WTC11 (cell line): ENCODE measurements around the gene PGBD1. TPM values are rescaled to one million over a fixed set of nuclear protein-coding genes. Genes with fewer than 3 reads are reported as not detected.

Experiments
- ATAC-seq: fragments of 200-7000 bp; cut with Tn5 transposase; 2 replicates; pipeline ENCODE4 v1.10.0; 2021; ENCODE audit warnings: mild to moderate bottlenecking, moderate library complexity
- CTCF ChIA-PET: fragments of 300-600 bp; sonication (Branson Sonifier 250); formaldehyde crosslinking; loops from one replicate; lab custom pipeline; 2021; ENCODE audit warnings: antibody characterized with exemption; lab: Charles Lee
- POLR2A ChIA-PET: fragments of 350-600 bp; sonication (Branson Sonifier 250); formaldehyde crosslinking; loops from one replicate; lab custom pipeline; 2021; ENCODE audit warnings: antibody characterized with exemption; lab: Charles Lee
- DNase-seq: peaks from one replicate; pipeline ENCODE4 v3.0.0; 2021; ENCODE audit warnings: low spot score
- H3K27ac Mint-ChIP-seq: 2 replicates; pipeline ENCODE4 v1.8.0; 2021; ENCODE audit warnings: mixed read lengths
- H3K27me3 Mint-ChIP-seq: 2 replicates; pipeline ENCODE4 v1.8.0; 2021; ENCODE audit warnings: low read depth, mild to moderate bottlenecking, moderate library complexity, mixed read lengths
- H3K36me3 Mint-ChIP-seq: 2 replicates; pipeline ENCODE4 v1.8.0; 2021; ENCODE audit warnings: mixed read lengths
- H3K4me1 Mint-ChIP-seq: 2 replicates; pipeline ENCODE4 v1.8.0; 2022; ENCODE audit warnings: mixed read lengths
- H3K4me3 Mint-ChIP-seq: 2 replicates; pipeline ENCODE4 v1.8.0; 2021; ENCODE audit warnings: mild to moderate bottlenecking, moderate library complexity, mixed read lengths
- H3K9me3 Mint-ChIP-seq: 2 replicates; pipeline ENCODE4 v1.8.0; 2021; ENCODE audit warnings: mixed read lengths
- ATF1 ChIP-seq: sonication (generic); formaldehyde crosslinking; IDR thresholded peaks from 2 replicates; pipeline ENCODE4 v1.8.1; 2023; ENCODE audit warnings: mild to moderate bottlenecking, moderate library complexity, missing genetic modification reagents
- CBFB ChIP-seq: sonication (generic); formaldehyde crosslinking; IDR thresholded peaks from 2 replicates; pipeline ENCODE4 v1.8.1; 2022; ENCODE audit warnings: mild to moderate bottlenecking, low read depth, missing genetic modification reagents
- ELF4 ChIP-seq: sonication (generic); formaldehyde crosslinking; IDR thresholded peaks from 2 replicates; pipeline ENCODE4 v1.8.1; 2022; ENCODE audit warnings: low read depth, mild to moderate bottlenecking, moderate library complexity, missing genetic modification reagents
- GTF2I ChIP-seq: fragments of 250-450 bp; sonication (Bioruptor Pico); conservative IDR thresholded peaks from 2 replicates; pipeline ENCODE4 v1.4.0; 2021; ENCODE audit warnings: mild to moderate bottlenecking
- MYBL2 ChIP-seq: sonication (generic); formaldehyde crosslinking; IDR thresholded peaks from 2 replicates; pipeline ENCODE4 v1.8.1; 2023; ENCODE audit warnings: mild to moderate bottlenecking, moderate library complexity, missing genetic modification reagents
- NFATC4 ChIP-seq: fragments of 250-450 bp; sonication (Bioruptor Pico); IDR thresholded peaks from 2 replicates; pipeline ENCODE4 v1.9.0; 2021; ENCODE audit warnings: mild to moderate bottlenecking
- NR1H2 ChIP-seq: sonication (generic); formaldehyde crosslinking; IDR thresholded peaks from 2 replicates; pipeline ENCODE4 v1.9.0; 2021; ENCODE audit warnings: mild to moderate bottlenecking, moderate library complexity, missing genetic modification reagents
- SMAD3 ChIP-seq: sonication (generic); formaldehyde crosslinking; IDR thresholded peaks from 2 replicates; pipeline ENCODE4 v1.8.0; 2022; ENCODE audit warnings: missing genetic modification reagents, mild to moderate bottlenecking, borderline replicate concordance
- ZNF317 ChIP-seq: sonication (generic); formaldehyde crosslinking; IDR thresholded peaks from 2 replicates; pipeline ENCODE4 v1.8.1; 2023; ENCODE audit warnings: low read depth, mild to moderate bottlenecking, moderate library complexity, missing genetic modification reagents, borderline replicate concordance
- total RNA-seq: library from RNA; stranded (reverse); gene quantifications from 3 replicates; pipeline ENCODE4 v1.2.3, GENCODE V29; 2021
- TF ChIP-seq, protein P1 (sequence below): fragments of 250-450 bp; sonication (Bioruptor Pico); IDR thresholded peaks from 2 replicates; pipeline ENCODE4 v1.9.0; 2021; ENCODE audit warnings: mild to moderate bottlenecking
- TF ChIP-seq, protein P2 (sequence below): sonication (generic); formaldehyde crosslinking; IDR thresholded peaks from 2 replicates; pipeline ENCODE4 v1.8.0; 2023; ENCODE audit warnings: missing genetic modification reagents, mild to moderate bottlenecking, borderline replicate concordance
- TF ChIP-seq, protein P3 (sequence below): sonication (generic); formaldehyde crosslinking; IDR thresholded peaks from 2 replicates; pipeline ENCODE4 v1.8.1; 2023; ENCODE audit warnings: mild to moderate bottlenecking, moderate library complexity, missing genetic modification reagents
- TF ChIP-seq, protein P4 (sequence below): sonication (generic); formaldehyde crosslinking; IDR thresholded peaks from 2 replicates; pipeline ENCODE4 v1.8.0; 2023; ENCODE audit warnings: mild to moderate bottlenecking, missing genetic modification reagents
- TF ChIP-seq, protein P5 (sequence below): sonication (generic); formaldehyde crosslinking; IDR thresholded peaks from 2 replicates; pipeline ENCODE4 v1.8.0; 2022; ENCODE audit warnings: missing genetic modification reagents
- TF ChIP-seq, protein P6 (sequence below): fragments of 250-450 bp; sonication (Bioruptor Pico); conservative IDR thresholded peaks from 2 replicates; pipeline ENCODE4 v1.9.0; 2021; ENCODE audit warnings: mild to moderate bottlenecking

The PGBD1 gene
- total RNA-seq, 1 experiment from 2014 or later, result 6.9 TPM

DNA sequence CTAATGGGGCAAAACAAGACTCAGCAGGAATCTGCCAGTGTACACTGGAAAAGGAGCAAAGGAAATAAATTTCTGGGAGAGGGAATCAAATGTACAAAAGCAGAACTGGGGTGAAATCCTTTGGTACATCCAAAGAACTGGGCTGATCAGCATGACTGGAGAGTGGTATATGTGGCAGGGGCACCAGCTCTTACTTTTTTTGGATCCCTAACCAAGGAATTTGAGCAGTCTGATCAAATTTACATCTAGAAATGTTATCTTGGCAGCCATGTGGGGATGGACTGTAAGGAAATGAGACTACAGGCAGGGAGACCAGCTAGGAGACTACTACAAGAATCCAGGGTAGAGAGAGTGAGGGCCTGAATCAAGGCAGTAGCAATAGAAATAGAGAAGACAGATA, 55.7 kb downstream of the PGBD1 start (continued):
- TF ChIP-seq, protein P1, sequence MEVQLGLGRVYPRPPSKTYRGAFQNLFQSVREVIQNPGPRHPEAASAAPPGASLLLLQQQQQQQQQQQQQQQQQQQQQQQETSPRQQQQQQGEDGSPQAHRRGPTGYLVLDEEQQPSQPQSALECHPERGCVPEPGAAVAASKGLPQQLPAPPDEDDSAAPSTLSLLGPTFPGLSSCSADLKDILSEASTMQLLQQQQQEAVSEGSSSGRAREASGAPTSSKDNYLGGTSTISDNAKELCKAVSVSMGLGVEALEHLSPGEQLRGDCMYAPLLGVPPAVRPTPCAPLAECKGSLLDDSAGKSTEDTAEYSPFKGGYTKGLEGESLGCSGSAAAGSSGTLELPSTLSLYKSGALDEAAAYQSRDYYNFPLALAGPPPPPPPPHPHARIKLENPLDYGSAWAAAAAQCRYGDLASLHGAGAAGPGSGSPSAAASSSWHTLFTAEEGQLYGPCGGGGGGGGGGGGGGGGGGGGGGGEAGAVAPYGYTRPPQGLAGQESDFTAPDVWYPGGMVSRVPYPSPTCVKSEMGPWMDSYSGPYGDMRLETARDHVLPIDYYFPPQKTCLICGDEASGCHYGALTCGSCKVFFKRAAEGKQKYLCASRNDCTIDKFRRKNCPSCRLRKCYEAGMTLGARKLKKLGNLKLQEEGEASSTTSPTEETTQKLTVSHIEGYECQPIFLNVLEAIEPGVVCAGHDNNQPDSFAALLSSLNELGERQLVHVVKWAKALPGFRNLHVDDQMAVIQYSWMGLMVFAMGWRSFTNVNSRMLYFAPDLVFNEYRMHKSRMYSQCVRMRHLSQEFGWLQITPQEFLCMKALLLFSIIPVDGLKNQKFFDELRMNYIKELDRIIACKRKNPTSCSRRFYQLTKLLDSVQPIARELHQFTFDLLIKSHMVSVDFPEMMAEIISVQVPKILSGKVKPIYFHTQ (CRISPR knock-in tag), result no peak
- TF ChIP-seq, all 79 proteins: peak for 0

DNA sequence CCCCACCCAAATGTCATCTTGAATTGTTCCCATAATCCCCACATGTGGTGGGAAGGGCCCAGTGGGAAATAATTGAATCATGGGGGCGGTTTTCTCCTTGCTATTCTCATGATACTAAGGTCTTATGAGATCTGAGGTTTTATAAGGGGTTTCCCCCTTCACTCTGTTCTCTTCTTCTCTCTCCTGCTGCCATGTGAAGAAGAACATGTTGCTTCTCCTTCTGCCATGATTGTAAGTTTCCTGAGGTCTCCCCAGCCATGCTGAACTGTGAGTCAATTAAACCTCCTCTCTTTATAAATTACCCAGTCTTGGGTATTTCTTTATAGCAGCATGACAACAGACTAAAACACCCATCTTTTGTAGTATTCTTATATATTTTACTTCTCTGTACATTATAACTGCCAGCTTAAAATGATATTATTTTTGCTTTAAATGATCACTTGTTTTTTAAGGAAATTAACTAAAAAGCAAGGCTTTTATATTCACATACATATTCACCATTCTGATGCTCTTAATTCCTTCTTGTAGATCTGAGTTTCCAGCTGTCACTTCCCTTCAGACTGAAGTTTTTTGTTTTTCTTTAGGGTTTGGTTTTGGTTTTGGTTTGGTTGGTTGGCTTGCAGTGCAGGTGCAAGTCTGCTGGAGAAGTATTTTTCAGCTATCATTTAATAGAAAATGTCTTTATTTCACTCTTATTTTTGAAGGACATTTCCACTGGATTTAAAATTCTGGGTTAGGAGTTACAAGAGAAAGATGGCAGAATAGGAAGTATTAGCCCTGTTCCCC, 59.1 kb downstream of the PGBD1 start:
- Mint-ChIP-seq H3K9me3 (peaks cover 10% of the 10 kb centered on the region), H3K27me3 (peaks cover 54% of the 10 kb centered on the region), H3K4me1 (no peaks in the 10 kb centered on the region), H3K4me3 (no peak overlapping the region), H3K36me3 (no peaks in the 10 kb centered on the region), H3K27ac (no peak overlapping the region)
- DNase-seq (no peak), ATAC-seq (no peak)
- CTCF ChIA-PET, result no interaction called here
- TF ChIP-seq MYBL2 (CRISPR knock-in tag), result no peak
- no peak for TF ChIP-seq GTF2I (CRISPR knock-in tag)
- TF ChIP-seq, protein P2, sequence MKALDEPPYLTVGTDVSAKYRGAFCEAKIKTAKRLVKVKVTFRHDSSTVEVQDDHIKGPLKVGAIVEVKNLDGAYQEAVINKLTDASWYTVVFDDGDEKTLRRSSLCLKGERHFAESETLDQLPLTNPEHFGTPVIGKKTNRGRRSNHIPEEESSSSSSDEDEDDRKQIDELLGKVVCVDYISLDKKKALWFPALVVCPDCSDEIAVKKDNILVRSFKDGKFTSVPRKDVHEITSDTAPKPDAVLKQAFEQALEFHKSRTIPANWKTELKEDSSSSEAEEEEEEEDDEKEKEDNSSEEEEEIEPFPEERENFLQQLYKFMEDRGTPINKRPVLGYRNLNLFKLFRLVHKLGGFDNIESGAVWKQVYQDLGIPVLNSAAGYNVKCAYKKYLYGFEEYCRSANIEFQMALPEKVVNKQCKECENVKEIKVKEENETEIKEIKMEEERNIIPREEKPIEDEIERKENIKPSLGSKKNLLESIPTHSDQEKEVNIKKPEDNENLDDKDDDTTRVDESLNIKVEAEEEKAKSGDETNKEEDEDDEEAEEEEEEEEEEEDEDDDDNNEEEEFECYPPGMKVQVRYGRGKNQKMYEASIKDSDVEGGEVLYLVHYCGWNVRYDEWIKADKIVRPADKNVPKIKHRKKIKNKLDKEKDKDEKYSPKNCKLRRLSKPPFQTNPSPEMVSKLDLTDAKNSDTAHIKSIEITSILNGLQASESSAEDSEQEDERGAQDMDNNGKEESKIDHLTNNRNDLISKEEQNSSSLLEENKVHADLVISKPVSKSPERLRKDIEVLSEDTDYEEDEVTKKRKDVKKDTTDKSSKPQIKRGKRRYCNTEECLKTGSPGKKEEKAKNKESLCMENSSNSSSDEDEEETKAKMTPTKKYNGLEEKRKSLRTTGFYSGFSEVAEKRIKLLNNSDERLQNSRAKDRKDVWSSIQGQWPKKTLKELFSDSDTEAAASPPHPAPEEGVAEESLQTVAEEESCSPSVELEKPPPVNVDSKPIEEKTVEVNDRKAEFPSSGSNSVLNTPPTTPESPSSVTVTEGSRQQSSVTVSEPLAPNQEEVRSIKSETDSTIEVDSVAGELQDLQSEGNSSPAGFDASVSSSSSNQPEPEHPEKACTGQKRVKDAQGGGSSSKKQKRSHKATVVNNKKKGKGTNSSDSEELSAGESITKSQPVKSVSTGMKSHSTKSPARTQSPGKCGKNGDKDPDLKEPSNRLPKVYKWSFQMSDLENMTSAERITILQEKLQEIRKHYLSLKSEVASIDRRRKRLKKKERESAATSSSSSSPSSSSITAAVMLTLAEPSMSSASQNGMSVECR (CRISPR knock-in tag), result no peak
- no peak for TF ChIP-seq NR1H2 (CRISPR knock-in tag)
- TF ChIP-seq ZNF317 (CRISPR knock-in tag), result no peak
- TF ChIP-seq ELF4 (CRISPR knock-in tag), result no peak
- no peak for TF ChIP-seq CBFB
- TF ChIP-seq, protein P3, sequence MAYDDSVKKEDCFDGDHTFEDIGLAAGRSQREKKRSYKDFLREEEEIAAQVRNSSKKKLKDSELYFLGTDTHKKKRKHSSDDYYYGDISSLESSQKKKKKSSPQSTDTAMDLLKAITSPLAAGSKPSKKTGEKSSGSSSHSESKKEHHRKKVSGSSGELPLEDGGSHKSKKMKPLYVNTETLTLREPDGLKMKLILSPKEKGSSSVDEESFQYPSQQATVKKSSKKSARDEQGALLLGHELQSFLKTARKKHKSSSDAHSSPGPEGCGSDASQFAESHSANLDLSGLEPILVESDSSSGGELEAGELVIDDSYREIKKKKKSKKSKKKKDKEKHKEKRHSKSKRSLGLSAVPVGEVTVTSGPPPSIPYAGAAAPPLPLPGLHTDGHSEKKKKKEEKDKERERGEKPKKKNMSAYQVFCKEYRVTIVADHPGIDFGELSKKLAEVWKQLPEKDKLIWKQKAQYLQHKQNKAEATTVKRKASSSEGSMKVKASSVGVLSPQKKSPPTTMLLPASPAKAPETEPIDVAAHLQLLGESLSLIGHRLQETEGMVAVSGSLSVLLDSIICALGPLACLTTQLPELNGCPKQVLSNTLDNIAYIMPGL, result no peak
- no peak for TF ChIP-seq ATF1 (CRISPR knock-in tag)
- TF ChIP-seq SMAD3 (CRISPR knock-in tag), result no peak
- TF ChIP-seq, protein P4, sequence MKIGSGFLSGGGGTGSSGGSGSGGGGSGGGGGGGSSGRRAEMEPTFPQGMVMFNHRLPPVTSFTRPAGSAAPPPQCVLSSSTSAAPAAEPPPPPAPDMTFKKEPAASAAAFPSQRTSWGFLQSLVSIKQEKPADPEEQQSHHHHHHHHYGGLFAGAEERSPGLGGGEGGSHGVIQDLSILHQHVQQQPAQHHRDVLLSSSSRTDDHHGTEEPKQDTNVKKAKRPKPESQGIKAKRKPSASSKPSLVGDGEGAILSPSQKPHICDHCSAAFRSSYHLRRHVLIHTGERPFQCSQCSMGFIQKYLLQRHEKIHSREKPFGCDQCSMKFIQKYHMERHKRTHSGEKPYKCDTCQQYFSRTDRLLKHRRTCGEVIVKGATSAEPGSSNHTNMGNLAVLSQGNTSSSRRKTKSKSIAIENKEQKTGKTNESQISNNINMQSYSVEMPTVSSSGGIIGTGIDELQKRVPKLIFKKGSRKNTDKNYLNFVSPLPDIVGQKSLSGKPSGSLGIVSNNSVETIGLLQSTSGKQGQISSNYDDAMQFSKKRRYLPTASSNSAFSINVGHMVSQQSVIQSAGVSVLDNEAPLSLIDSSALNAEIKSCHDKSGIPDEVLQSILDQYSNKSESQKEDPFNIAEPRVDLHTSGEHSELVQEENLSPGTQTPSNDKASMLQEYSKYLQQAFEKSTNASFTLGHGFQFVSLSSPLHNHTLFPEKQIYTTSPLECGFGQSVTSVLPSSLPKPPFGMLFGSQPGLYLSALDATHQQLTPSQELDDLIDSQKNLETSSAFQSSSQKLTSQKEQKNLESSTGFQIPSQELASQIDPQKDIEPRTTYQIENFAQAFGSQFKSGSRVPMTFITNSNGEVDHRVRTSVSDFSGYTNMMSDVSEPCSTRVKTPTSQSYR (CRISPR knock-in tag), result no peak
- TF ChIP-seq NFATC4 (CRISPR knock-in tag), result no peak
- TF ChIP-seq, protein P5, sequence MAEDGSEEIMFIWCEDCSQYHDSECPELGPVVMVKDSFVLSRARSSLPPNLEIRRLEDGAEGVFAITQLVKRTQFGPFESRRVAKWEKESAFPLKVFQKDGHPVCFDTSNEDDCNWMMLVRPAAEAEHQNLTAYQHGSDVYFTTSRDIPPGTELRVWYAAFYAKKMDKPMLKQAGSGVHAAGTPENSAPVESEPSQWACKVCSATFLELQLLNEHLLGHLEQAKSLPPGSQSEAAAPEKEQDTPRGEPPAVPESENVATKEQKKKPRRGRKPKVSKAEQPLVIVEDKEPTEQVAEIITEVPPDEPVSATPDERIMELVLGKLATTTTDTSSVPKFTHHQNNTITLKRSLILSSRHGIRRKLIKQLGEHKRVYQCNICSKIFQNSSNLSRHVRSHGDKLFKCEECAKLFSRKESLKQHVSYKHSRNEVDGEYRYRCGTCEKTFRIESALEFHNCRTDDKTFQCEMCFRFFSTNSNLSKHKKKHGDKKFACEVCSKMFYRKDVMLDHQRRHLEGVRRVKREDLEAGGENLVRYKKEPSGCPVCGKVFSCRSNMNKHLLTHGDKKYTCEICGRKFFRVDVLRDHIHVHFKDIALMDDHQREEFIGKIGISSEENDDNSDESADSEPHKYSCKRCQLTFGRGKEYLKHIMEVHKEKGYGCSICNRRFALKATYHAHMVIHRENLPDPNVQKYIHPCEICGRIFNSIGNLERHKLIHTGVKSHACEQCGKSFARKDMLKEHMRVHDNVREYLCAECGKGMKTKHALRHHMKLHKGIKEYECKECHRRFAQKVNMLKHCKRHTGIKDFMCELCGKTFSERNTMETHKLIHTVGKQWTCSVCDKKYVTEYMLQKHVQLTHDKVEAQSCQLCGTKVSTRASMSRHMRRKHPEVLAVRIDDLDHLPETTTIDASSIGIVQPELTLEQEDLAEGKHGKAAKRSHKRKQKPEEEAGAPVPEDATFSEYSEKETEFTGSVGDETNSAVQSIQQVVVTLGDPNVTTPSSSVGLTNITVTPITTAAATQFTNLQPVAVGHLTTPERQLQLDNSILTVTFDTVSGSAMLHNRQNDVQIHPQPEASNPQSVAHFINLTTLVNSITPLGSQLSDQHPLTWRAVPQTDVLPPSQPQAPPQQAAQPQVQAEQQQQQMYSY, result no peak
- TF ChIP-seq, protein P6, sequence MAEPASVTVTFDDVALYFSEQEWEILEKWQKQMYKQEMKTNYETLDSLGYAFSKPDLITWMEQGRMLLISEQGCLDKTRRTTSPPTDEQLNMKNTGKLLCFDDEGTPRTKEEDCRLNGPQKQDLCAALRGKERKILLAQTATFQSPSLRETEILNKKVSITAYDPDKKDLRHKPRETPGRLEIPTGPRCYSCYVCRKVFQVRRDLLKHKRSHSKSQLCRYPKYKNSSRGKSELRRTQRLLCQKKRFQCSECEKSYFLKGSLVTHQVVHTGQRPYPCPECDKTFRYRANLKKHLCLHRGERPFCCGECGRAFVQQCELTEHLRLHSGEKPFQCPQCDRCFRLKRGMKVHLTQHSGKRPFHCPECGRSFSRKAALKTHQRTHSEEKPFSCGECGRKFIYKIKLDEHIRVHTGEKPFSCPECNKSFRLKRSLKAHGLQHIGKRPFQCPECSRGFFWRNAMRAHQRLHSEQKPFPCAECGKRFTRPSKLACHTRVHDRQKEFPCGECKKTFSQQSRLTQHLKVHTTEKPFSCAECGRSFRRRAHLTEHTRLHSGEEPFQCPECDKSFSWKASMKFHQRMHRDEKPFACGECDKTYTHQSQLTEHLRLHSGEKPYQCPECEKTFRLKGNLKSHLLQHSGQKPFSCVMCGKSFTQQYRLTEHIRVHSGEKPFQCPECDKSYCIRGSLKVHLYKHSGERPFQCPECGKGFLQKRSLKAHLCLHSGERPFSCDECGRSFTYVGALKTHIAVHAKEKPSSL, result no peak
- POLR2A ChIA-PET, result interaction anchor here (1.1 kb wide), 1 partner anchor 15 kb away, joined by 3 read pairs; no protein-coding TSS in a partner anchor
